ENCODE measurements around the gene PTPA.

The PTPA gene

GRCh38 chr9:129084087-129084486, 27.1 kb upstream of the PTPA start:
- DNase-seq (ENCODE audit: low spot score): no peak

GRCh38 chr9:129089246-129089645, 22.0 kb upstream of the PTPA start:
- no peak for DNase-seq (ENCODE audit: low spot score)

DNA sequence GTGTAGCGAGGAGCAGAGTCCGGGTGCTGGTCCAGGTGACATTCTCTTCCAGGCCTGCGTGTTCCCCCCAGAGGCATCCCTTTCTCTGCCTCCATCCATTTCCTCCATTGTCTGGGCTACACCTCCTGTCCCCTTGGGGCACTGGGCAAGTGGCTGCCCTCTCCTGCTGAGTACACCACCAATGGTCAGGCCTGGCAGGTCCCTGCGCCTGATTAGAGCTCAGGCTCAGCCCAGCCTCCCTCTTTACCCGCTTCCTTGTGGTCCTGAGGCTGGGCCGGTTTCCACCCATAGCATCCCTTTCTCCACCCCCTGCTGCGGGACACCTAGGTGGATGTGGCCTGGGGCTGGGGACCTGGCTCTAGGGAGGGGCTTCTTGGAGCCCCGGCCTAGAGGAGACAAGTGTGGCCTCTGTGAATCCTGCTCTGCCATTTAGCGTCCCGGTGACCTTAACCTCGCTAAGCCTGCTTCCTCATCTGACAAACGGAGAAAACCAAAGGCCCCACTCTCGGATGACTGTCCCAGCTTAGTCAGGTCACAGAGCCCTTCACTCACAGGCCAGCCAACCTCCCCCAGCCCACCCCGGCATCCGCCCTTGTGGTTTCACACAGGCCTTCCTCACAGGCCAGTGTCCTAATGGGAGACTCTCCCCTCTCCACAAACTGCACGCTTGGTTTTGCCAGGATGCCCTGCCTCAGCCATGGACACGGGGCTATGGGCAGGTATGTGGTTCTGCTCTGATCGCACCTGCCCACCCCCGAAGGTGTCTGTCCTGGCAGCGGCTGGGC, 17.4 kb upstream of the PTPA start:
- no peak for DNase-seq (ENCODE audit: low spot score)

DNA sequence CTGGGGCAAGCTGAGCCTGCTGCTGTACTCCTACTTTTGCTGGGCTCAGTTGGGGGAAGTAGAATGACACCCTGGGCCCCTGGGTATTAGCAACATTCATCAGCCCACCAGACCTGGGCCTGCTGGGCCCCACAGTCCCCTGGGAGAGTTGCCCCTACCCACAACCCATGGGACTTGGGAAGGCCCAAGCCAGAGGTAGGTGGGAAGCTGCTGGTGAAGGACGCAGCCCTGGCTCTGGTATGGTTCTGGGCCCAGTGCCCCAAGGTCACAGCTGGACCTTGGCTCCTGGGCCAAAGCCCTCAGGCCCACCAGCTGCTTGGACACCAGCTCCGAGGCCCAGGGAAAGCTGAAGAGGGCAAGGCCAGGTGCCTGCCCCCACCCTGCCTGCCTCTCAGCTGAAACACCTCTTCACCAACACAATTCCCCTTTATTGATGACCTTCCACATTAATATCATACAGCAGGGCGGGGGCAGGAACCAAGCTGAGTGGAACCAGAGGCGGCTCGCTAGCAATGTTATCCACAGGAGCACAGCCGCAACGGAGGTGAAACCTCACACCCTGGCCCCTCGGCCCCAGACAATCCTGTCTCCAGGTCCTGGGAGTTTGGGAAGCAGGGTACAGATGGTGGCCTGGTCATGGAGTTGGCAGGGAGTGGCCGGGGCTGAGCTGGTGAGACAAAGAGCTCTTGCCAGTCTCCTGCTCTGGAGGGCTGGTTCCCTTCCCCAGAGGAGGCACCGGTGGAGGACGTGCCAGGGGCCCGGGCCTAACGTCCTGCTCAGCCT, 16.6 kb upstream of the PTPA start:
- DNase-seq (ENCODE audit: low spot score): no peak

- DNase-seq (ENCODE audit: low spot score): no peak
Measured at GRCh38 chr9:129095170-129095667, 16.0 kb upstream of the PTPA start.

DNA sequence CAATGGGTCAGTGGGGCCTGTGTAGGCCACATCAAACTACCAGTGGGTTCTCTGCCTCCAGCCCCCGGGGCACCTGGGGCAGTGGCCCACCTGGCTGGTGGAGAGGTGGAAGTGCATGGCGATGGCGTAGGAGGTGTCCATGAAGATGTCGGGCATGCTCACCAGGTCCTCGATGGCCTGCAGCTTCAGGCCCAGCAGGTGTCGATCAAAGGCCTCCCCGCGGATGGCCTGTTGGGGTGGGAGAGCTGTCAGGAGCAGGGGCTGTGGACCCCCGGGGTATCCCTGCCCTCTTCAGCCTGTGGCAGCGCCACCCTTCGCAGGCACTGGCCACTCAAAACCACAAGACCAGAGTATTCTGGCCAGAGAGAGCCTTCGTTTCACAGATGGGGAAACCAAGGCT, 15.3 kb upstream of the PTPA start:
- DNase-seq (ENCODE audit: low spot score): no peak

DNA sequence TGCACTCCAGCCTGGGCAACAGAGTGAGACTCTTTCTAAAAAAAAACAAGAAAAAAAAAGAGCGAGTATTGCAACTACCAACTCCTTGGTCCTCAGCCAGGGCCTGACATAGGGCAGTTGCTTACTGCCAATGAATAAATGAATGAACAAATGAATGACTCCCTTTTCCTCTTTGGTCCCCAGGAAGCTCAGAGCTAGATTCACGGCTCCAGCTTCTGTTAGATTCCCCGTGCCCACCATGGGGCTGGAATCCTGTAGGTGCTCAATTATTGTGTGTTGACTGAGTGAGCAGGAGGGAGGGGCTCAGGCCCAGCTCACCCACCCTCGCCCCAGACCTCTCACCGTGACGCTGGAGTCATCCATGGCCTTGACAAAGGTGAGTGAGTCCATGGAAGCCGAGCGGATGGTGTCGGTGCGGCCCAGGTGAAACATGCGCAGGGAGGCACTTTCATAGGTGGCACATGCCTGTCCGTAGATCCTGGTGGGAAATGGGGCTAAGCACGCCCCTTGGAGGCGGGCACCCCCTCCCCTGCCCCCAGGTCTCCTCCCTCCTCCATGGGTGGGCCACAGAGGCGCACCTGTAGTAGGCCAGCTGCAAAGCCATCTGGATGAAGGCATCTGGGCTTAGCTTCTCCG, 13.4 kb upstream of the PTPA start:
- no peak for DNase-seq (ENCODE audit: low spot score)

DNA sequence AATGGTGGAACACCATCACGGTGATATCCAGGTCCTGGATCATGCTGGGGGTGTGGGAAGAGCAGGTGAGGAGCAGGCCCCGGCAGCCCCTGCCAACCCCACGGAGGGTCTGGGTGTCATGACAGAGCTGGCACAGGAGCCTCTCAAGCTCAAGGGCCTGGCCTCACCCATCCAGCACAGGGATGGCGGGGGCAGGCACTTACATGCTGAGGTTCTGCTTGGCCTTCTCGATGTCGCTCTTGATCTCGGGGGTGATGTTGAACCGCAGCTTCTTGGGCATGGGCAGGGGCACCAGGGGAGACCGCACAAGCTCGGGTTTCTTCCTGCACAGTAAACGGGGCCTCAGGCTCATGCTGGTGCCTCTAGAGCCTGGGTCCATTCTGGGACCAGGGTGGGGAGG, 12.9 kb upstream of the PTPA start:
- DNase-seq (ENCODE audit: low spot score): no peak

DNA sequence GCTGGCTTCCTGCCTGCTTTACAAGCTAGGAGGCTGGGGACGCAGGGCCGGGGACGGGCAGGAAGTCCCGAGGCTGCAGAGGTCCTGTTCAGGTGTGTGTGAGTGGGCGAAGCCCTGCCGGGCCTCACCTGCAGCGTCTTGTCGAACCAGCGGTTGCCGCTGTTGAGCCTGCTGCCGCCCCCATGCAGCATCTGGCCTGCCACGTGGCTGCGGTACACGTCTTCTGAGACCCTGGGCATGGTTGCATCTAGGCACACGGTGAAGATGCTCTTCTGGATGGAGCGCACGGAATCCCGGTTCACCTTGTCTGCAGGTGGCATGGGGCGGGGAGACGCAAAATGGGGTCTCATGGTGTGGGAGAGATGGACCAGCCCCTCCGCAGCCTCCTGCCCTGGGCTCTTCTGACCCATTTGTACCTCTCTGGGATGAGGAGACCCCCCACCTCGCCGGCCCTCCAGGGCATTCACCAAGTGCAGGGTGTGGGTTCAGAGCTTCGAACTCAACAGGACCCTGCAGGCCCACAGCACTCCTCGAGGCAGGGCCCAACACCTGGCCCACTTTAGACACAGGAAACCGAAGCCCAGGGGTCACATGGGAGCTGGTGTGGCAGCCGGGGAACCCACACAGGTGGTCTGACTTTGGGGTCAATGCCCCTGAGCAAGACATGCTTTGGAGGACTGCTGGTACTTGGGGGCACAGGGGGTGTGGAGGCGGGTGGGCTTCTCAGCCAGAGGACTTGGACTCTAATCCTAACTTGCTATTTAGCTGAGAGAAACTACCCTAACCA, 10.6 kb upstream of the PTPA start:
- DNase-seq (ENCODE audit: low spot score): no peak

DNA sequence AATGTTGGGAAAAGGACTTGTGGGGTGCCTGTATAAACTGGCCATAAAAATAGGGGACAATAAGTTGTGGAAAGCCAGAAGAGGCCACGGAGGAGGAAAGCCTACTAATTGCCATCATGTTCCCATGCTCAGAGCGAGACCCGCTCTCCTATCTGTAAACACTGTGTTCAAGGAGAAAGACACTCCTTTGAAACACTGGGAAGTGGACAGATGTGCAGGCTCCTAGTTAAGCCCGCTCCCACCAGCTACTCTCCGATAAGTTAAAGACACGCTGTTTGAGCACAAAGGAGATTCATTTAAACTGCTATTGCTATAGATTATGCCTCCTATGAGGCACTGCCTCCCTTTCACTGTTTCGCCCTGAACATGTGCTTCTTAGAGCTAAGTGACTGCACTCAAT, 9.9 kb upstream of the PTPA start:
- no peak for DNase-seq (ENCODE audit: low spot score)

DNA sequence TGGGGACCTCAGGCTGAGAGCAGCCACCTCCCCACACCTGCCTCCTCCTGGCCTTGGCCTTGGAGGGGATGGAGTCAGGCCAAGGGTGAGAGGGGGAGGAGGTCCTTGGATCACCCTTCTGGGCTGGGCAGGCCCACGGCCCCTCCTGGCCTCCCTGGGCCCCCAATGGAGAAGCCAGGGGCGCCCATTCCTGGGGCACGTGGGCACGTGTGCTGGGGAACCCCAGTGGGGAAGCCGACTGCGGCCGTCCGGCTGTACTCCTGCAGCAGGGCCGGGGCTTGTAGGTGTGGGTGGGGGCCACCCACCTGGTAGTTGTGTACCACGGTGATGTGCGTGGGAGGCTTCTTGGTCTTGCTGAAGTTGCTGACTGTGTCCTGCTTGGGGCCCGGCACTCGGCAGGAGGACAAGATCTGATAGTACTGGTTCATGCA, 9.1 kb upstream of the PTPA start:
- no peak for DNase-seq (ENCODE audit: low spot score)

- peak; percentile 78 for DNase-seq (ENCODE audit: low spot score)
Measured at GRCh38 chr9:129102791-129103594, 8.2 kb upstream of the PTPA start.

- DNase-seq (ENCODE audit: low spot score): no peak
Measured at GRCh38 chr9:129103595-129103965, 7.6 kb upstream of the PTPA start.

DNA sequence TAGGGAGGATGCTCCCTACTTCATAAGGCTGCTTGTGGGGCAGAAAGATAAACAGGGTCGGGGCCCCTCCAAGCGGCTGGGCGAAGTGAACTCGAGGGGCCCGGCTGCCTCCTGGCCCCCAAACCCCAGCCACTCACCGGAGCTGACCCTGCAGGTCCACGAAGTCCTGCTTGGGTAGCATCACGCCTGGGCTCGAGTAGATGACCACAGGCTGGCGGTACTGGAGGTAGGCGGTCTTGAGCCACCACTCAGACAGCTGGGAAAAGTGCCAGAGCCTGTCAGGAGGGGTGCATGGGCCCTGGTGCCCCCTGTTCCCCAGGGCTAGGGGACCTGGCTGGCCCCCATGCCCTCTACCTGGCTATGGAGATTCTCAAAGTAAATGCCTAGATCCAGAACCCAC, 7.2 kb upstream of the PTPA start:
- DNase-seq (ENCODE audit: low spot score): no peak

- no peak for DNase-seq (ENCODE audit: low spot score)
Measured at GRCh38 chr9:129105857-129106694, 5.1 kb upstream of the PTPA start.

- no peak for DNase-seq (ENCODE audit: low spot score)
Measured at GRCh38 chr9:129107651-129108050, 3.6 kb upstream of the PTPA start.

- no peak for DNase-seq (ENCODE audit: low spot score)
Measured at GRCh38 chr9:129108083-129108804, 3.0 kb upstream of the PTPA start.

- no peak for DNase-seq (ENCODE audit: low spot score)
Measured at GRCh38 chr9:129108805-129109536, 2.2 kb upstream of the PTPA start.

- DNase-seq (ENCODE audit: low spot score): peak; percentile 94
Measured at GRCh38 chr9:129109537-129109903, 1.7 kb upstream of the PTPA start.

Data from RKO (cell line).